SK-N-DZ (cell line): Measurements from ENCODE around the gene HIRIP3.
A peak's percentile ranks its signal among the peaks of the same experiment; 100 is the strongest.
"Not testable (repeated sequence)": the region's sequence is repeated elsewhere in the genome, so short reads cannot be mapped to it uniquely, and the experiment has no call there.

Experiments used
- DNase-seq: peaks from one replicate; pipeline ENCODE4 v3.0.0-alpha.2; 2015; ENCODE audit warnings: low spot score

Gene HIRIP3

DNA sequence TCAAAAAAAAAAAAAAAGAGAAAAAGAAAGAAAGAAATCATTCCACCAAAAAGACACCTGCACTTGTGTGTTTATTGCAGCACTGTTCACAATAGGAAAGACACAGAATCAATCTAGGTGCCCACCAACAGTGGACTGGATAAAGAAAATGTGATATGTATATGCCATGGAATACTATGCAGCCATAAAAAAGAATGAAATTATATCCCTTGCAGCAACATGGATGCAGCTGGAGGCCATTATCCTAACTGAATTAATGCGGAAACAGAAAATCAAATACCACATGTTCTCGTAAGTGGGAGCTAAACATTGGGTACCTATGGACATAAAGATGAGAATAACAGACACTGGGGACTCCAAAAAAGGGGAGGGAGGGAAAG, 21.9 kb upstream of the HIRIP3 start:
- no peak for DNase-seq

DNA sequence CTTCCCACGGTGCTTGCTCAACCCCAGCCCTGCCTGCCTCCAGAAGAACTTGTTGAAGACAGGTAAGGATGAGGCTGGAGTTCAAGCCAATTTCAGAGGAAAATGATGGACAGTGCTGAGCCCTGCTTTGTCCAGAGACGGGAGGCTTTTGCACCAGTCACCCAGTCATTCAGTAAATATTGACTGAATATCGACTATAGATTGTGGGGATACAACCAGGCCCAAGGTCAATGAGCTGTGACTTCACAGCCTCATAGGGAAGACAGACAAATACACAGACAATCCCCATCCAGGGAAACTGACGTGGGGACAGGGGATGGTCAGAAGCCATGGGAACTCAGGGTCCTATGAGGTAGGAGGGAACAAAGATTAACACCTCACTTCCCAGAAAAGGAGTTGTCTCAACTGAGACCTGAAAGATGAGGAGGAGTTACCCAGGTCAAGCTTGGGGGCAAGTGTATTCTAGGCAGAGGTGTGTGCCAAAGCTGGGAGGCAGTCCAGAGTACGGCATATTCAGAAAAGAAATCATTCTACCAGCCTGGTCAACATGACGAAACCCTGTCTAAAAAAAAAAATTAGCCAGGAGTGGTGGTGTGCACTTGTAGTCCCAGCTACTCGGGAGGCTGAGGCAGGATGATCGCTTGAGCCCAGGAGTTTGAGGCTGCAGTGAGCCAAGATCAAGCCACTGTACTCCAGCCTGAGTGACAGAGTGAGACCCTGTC, 21.3 kb upstream of the HIRIP3 start:
- DNase-seq = no peak

DNA sequence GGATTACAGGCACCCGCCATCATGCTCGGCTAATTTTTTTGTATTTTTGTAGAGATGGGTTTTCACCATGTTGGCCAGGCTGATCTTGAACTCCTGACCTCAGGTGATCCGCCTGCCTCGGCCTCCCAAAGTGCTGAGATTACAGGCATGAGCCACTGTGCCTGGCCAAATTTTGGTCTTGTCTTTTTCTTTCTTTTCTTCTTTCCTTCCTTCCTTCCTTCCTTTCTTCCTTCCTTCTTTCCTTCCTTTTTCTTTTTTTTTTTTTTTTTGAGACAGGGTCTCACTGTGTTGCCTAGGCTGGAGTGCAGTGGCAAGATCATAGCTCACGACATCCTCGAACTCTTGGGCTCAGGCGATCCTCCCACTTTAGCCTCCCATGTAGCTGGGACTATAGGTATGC, 20.0 kb upstream of the HIRIP3 start:
- DNase-seq = not testable (repeated sequence)

DNA sequence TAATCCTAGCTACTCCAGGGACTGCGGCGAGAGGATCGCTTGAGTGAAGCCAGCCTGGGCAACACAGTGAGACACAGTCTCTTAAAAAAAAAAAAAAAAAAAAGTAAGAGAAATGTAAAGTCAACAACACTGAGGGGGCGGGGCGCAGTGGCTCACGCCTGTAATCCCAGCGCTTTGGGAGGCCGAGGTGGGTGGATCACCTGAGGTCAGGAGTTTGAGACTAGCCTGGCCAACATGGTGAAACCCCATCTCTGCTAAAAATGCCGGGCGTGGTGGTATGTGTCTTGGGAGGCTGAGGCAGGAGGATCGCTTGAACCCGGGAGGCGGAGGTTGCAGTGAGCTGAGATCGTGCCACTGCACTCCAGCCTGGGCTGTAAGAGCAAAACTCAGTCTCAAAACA, 17.2 kb upstream of the HIRIP3 start:
- not testable (repeated sequence) for DNase-seq

DNA sequence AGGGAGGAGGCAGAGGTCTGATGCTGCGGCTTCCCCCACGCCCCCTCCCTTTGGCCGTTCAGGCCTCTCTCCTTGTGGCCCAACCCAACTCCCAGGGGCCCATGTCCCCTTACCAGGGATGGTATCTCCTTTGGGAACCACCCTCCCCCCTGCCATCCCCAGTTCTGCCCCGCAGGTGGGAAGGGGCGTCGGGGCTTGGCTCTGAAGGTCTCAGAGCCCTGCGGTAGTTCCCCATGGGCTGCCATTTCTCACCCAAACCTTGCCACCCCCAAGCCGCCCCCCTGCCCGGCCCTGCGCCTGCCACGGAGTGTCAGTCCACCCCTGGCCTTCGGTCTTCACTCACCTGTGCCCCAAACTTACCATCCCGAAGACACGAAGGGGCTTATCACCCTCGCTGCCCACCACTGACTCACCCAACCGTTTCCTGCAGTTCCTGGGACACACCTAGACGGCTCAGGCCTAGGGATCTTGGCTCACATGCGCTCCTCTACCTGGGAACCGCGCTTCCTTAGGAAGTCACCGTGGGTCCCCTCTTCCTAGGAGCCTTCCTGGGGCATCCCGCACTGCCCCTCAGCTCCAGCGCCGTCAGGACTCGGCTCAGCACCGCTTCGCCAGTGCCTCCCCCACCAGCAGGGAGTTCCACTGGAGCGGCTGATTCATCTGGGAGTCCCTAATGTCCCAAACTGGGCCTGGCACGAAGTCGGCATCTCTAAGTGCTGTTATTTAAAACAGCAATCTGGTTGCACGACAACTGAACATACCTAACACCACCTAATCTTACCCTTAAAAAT, 16.5 kb upstream of the HIRIP3 start:
- no peak for DNase-seq

DNA sequence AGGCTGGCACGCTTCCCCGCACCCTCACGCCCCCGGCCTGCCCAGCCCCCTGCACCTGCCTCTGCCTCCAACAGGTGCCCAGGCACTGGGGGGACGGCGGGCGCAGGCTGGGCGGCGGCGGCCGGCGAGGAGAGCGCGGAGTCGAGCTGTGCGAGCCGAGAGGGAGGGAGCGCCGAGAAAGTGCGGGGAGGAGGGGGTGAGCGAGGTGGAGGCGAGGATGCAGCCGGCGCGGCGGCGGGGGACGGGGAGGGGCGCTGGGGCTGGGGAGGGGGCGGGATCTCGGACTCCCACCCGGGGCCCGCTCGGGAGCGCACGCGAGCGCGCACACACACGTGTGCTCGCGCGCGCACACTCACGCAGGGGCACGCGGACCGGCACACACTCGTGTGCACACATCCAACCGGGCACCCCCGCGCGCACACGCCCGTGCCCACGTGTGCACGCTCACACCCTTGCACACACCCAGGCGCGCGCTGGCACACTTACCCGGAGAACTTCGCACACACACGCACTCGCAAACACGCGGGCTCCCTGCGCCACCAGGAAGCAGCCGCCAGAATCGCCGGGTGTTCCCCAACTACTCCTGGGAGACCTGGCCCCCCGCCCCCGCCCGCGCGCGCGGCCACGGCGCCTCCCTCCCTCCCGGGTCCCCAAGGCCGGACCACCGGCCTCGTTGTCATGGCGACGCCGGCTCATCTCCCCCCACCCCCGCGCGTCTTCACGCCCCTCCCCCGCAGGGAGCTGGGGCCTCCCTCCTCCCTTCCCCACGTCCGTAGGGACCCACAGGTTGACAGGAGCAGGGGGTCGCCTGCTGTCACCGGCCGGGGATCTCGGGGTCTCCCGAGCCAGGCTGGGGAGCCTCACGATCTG, 15.7 kb upstream of the HIRIP3 start, which contains the start of gene DOC2A:
Gene DOC2A, minus strand, starts transcription at position 184 of the 870 bp plus-strand sequence. CDS start 805 bp downstream, outside the sequence.
- DNase-seq = peak; percentile 67

DNA sequence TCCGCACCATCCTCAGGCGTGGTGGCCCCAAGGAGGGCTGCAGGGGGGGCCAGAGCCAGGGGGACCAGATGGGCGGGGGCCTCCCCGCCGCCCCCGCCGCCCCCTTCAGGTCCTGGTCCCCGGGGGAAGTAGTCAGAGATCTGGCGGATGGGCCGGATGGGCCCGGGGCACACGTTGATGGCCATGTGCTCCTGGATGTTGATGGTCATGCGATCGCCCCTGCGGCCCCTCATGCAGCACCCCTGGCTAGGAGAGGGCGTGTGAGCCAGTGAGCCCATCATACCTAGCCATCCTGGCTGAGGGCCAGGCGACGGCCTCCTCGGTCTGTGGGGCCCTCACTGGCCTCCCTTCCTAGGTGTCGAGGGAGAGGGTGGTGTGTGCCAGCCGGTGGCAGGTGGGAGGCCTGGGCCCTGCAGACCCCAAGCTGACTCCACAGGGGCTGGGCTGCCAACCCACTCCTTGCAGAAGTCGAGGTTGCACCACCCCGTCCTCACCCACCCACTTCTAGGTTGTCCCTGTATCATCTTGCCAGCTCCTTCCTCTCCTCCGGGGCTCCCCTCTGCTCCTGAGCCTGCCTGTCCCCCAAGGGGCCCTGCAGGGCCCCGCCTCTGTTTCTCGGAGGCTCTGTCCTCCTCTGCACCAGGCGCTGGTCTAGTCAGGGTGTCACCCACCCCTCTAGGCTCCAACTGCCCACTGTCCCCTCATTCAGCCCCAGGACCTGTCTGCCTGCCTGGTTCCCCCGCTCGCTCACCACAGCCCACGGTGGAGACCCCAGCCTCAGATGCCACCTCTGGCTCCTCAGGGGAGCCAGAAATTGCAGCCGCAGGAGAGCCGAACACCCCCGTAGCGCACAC, 14.8 kb upstream of the HIRIP3 start:
- DNase-seq = no peak

DNA sequence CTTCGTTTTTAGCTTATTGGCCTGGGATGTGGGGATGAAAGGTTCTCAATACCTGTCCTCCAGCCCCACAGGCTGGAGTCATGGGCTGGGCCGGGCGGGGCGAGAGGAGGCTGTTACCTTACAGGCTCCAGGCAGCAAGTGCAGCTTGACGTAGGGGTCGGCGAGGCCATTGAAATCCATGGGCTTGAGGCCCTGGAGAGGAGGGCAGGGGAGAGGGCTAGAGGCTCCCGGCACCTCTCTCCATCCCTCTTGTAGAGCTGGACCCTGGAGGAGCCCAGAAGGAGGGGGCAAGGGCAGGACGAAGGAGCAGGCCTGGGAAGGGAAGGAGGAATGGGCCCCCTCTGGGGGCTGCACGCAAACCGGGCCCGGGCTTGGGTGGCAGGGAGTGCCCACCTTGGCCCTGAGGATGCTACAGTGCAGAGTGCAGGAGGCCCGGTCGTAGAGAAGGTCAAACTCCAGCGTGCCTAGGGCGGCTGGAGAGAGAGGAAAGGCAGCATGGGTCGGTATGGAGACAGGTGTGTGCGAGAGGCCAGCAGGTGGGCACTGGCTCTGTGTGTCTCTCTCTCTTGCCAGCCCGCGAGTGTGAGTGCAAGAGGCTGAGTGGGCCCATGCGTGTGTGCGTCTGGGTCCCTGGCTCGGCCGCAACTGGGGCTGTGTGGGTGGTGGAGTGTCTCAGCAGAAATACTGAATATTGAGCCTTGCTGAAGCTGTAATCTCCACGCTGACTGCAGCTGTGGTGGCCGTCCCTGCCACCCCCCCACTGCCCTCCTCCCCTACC, 13.9 kb upstream of the HIRIP3 start:
- no peak for DNase-seq

DNA sequence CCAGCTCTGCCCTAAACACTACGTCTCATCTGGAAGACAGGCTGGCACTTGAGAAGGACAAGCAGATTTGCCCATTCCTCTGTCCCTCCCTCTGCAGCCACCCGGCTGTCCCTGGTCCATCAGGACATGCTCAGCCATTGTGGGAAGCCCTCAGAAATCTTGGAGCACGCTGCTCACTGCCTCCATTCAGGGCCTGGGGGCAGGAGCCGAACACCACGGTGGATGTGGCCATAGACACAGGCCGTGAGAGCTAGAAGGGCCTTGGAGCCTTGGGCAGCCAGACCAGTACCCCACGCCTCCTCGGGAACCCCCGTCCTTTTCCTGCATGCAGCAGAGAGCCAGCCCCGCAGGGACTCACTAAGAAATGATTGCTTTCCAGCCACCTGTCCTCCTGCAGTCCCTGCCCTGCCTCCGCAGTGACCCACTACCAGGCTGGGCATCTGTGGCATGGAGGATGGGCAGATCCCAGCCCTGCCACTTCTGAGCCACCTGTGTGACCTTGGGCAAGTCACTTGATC, 12.0 kb upstream of the HIRIP3 start:
- DNase-seq = no peak

DNA sequence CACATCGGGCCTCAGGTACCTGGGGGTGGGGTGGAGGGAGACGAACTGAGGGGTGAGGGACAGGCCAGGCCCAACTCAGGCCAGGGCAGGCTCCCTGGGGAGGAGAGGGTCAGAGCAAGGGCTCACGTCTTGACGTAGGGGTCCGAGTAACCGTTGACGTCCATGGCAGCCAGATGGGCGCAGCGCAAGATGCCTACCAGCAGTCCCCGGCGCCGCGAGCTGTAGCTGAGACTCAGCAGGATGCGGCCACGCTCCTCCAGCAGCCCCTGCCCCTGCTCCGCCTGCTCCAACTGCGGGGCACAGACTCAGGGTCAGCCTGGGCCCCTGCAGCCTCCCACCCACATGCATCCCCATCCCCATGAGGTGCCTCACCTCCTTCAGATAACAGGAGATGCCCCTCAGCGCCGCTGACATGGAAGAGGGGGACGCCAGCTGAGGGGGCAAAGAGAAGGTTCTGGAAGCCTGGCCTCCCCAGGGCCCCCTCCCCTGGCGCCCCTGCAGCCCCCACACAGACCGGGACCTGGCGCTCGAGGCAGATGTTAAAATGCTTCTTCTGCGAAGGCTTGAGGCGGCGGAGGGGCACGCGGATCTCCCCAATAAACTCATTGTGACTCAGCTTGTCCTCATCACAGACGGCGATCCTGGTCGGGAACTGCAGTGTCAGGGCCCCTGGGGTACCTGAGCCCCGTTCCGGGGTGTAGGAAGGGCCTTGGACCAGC, 11.4 kb upstream of the HIRIP3 start:
- no peak for DNase-seq

DNA sequence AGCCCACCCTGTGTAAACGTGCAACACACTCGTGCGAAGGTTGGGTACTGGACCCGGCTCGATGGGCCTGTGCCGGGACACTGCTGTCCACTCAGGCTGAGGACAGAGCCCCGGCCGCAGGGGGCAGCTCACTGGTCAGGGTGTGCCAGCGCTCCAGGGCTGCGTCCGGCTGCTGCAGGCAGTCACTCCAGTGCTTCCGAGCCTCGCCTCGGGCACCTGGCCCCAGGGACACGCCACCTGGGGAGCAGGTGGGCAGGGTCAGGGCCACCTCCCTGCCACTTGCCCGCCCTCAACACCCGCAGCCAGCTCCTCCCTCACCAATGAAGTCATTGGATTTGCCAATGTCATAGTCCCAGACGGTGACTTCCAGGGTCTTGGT, 10.7 kb upstream of the HIRIP3 start:
- no peak for DNase-seq

DNA sequence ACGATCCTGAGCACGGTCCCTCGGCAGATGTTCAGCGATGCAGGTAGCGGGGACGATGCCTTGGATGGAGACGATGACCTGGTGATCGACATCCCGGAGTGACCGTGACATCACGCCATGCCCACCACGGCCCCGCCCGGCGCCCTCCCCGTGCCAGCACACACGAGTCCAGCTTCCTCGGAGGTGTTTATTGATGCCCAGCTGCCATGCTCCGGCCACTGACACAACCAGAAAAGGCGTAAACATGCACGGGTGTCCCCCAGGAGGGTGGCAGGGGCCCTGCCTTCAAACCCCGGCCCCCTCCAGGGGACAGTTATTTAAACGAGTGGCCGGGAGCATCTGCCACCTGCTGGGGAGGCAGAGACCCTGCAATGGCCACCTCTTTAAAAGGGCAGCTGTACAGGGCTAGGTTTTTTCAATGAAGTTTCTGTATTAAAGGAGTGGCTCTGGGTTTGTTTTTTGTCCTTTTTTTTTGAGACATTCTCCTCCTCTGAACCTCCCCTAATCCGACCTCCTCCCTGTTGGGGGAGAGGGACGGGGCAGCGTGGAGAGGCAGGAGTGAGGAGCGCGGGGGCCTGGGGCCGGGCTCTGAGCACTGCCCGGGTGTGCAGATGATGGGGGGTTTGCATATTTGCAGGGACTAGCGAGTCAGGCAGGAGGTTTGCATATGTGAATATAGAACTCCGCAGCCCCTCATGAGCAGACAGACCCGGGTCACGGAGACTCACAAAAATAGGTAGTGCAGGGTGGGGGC, 10.1 kb upstream of the HIRIP3 start:
- DNase-seq = no peak

DNA sequence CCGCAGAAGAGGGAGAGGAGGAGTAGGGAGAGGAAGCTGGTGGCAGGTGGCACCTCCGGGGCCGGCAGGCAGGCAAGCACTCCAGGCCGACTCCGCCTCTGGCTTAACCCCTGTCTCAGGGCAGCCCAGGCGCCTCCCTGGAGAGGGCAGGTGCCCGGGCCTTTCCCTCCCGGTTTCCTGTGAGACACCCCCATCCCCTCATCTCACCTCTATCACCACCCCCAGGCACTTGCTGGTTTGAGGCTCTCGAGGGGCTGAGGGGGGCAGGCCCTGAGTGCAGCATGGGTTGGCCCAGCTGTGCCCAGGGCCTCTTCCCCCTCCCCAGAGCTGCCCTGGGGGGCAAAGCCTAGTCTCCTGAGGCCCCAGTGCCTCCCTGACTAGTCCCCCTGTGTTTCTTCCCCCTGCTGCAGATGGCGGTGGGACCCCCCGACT, 9.4 kb upstream of the HIRIP3 start:
- DNase-seq = no peak

DNA sequence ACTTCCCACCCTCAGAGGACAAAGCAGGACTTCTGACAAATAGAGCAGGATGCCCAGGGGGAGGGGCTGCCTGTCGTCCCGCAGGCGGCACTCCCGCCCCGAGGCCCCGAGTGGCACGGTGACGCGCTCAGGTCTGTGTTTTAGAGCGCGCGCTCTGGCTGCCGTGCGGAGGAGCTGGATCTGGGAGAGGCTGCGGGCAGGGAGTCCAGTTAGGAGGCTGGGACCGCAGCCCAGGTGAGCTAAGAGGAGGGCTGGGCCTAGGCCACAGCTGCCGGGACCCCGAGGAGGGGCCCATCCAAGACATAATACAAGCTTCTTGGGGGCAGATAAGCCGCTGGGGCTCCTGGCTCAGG, 9.0 kb upstream of the HIRIP3 start:
- no peak for DNase-seq

DNA sequence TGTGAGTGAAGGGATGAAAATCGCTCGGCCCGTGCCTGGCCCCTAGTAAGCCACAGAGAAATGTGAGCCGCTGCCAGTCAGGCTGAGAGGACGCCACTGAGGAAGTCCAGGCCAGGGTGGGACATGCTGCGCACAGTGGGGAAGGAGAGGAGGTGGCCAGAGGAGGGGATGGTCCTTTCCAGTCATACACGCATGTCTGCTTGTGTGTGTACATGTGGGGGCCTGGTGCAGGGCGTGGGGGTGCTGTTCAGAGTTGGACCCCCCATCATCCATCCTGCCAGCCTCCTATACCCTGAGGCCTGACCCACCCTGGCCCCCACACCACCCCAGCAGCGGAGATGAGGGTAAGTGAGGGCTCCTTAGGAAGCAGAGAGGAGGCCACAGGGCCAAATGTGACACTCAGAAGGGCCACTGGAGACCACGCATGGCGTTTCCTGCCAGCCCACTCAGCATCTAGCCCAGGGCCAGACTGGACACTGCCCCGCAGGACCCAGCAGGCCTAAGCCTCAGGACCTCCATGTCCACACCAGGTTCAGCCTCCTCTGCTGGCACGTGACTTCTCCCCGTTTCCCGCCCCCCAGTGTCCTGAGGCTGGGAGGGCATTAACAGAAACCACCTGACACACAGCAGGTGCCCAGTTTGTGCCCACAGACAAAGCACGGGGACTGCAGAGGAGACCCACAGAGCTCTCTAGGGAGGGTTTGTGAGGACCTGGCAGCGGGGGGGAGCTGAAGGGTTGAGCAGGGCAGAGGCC, 8.4 kb upstream of the HIRIP3 start:
- DNase-seq = no peak

DNA sequence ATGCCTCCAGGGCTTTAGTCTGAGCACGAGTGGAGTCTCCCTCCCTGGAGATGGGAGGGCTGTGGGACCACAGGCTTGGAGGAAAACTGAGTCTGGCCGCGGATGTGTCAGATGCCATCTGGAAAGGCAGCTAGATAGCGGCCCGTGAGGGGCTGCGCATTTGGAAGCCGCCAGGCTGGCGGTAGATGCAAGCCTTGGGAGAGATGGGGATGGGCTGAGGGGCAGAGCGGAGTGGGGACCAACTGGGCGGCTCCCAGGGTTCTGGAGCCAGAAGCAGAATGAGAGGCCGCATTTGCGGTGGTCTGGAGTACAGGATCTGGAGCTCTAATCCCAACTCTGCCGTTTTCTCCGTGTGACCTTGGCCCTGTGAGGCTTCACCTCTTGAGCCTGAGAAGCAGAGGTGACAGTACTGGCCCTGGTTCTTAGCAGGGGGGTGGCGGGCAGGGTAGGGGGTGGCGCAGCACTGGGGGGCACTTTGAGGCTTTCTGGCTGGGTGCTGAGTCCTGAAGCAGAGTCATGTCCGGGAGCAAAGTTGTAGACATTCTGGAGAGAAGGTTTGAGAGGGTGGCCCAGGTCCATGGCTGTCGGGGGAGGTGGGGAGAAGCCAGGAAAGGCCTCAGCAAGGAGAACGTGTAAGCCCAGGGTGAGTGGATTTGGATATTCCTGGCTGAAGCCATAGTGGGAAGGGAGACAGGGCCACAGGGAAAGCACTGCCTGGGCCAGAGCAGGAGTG, 7.4 kb upstream of the HIRIP3 start:
- DNase-seq = no peak
